ENCODE measurements around the gene SLC10A1.

The SLC10A1 gene

GRCh38 chr14:69808919-69809808, 12.1 kb upstream of the SLC10A1 start:
- DNase-seq, result no peak

GRCh38 chr14:69807192-69807591, 10.2 kb upstream of the SLC10A1 start:
- DNase-seq, result no peak

GRCh38 chr14:69804902-69805301, 7.9 kb upstream of the SLC10A1 start:
- DNase-seq, result no peak

- no peak for DNase-seq
These were observed 6.7 kb upstream of the SLC10A1 start for GRCh38 chr14:69803753-69804152.

- no peak for DNase-seq
These were observed 1.3 kb upstream of the SLC10A1 start for GRCh38 chr14:69798339-69798735.

GRCh38 chr14:69797573-69798338, 715 bp upstream of the SLC10A1 start:
- no peak for DNase-seq

- no peak for DNase-seq
These were observed 1.4 kb downstream of the SLC10A1 start for GRCh38 chr14:69795691-69796090.

GRCh38 chr14:69794791-69795190, 2.2 kb downstream of the SLC10A1 start:
- no peak for DNase-seq

- DNase-seq, result no peak
These were observed 4.1 kb downstream of the SLC10A1 start for GRCh38 chr14:69792887-69793421.

GRCh38 chr14:69789118-69789640, 7.9 kb downstream of the SLC10A1 start:
- DNase-seq, result no peak

- DNase-seq, result no peak
These were observed 10.4 kb downstream of the SLC10A1 start for GRCh38 chr14:69786603-69787002.

- no peak for DNase-seq
These were observed 12.1 kb downstream of the SLC10A1 start for GRCh38 chr14:69784942-69785341.

GRCh38 chr14:69780952-69781351, 16.1 kb downstream of the SLC10A1 start:
- DNase-seq, result no peak

- DNase-seq, result no peak
These were observed 16.9 kb downstream of the SLC10A1 start for GRCh38 chr14:69780092-69780491.

- no peak for DNase-seq
These were observed 18.0 kb downstream of the SLC10A1 start for GRCh38 chr14:69779088-69779487.

GRCh38 chr14:69776875-69777453, 20.1 kb downstream of the SLC10A1 start:
- DNase-seq, result no peak

- no peak for DNase-seq
These were observed 22.0 kb downstream of the SLC10A1 start for GRCh38 chr14:69775012-69775411.

- DNase-seq, result no peak
These were observed 23.3 kb downstream of the SLC10A1 start for GRCh38 chr14:69773571-69774276.

- no peak for DNase-seq
These were observed 24.7 kb downstream of the SLC10A1 start for GRCh38 chr14:69772082-69773017.

- no peak for DNase-seq
These were observed 25.9 kb downstream of the SLC10A1 start for GRCh38 chr14:69771136-69771535.

- DNase-seq, result no peak
These were observed 26.5 kb downstream of the SLC10A1 start for GRCh38 chr14:69770559-69770958.
